ENCODE data around the gene SPRING1.
"Not testable (repeated sequence)": the region's sequence is repeated elsewhere in the genome, so short reads cannot be mapped to it uniquely, and the experiment has no call there.

SPRING1 gene

GRCh38 chr12:116771651-116772050 lies 33.8 kb upstream of the SPRING1 start:
- TF ChIP-seq Cebpa-rat (IDR thresholded peaks at IDR 0.05), result no peak
- Histone ChIP-seq H3K4me2 (no peak overlapping the region), H3K36me3 (peaks cover 0 to 10% (median 0%) of the 10 kb centered on the region in 11 experiments; a peak in 5 of 22 replicates), H4K20me1 (no peaks in the 10 kb centered on the region), H3K4me3 (no peak overlapping the region), H3K27ac (no peak overlapping the region), H3K9me3 (replicated peaks in 1 of 11) (peaks cover 0 to 11% (median 8%) of the 10 kb centered on the region in 11 experiments; a peak in 9 of 22 replicates), H3K4me1 (peaks cover 0 to 5% (median 0%) of the 10 kb centered on the region in 10 experiments; a peak in 1 of 20 replicates), H3K9ac (no peak overlapping the region), H3K27me3 (no peaks in the 10 kb centered on the region)

GRCh38 chr12:116766746-116767145 lies 28.9 kb upstream of the SPRING1 start:
- Histone ChIP-seq H3K9me3 (replicated peaks in 1 of 11) (no peaks in the 10 kb centered on the region), H3K9ac (no peak overlapping the region), H4K20me1 (no peaks in the 10 kb centered on the region), H3K27ac (no peak overlapping the region), H3K4me1 (peaks cover 0 to 3% (median 0%) of the 10 kb centered on the region in 10 experiments; a peak in 1 of 20 replicates), H3K27me3 (no peaks in the 10 kb centered on the region), H3K36me3 (0 out of 22 replicates have a peak, but pooled peaks cover 0 to 1% (median 0%) of the 10 kb centered on the region in 11 experiments), H3K4me2 (no peak overlapping the region), H3K4me3 (no peak overlapping the region)
- TF ChIP-seq Cebpa-rat (IDR thresholded peaks at IDR 0.05), result no peak

- H3K9ac ChIP-seq, result no peak overlapping the region
- no peaks in the 10 kb centered on the region for H3K9me3 ChIP-seq (replicated peaks in 1 of 11)
- H3K27ac ChIP-seq, result no peak overlapping the region
- no peak overlapping the region for H3K4me2 ChIP-seq
- peaks cover 0 to 6% (median 0%) of the 10 kb centered on the region in 11 experiments; a peak in 3 of 22 replicates for H3K36me3 ChIP-seq
- H4K20me1 ChIP-seq, result no peaks in the 10 kb centered on the region
- H3K4me3 ChIP-seq, result no peak overlapping the region
- no peak for TF ChIP-seq Cebpa-rat (IDR thresholded peaks at IDR 0.05)
- no peaks in the 10 kb centered on the region for H3K27me3 ChIP-seq
- H3K4me1 ChIP-seq, result no peaks in the 10 kb centered on the region
Measured at GRCh38 chr12:116766285-116766684, 28.4 kb upstream of the SPRING1 start.

GRCh38 chr12:116765271-116765670 lies 27.4 kb upstream of the SPRING1 start:
- H3K4me1 ChIP-seq, result no peaks in the 10 kb centered on the region
- no peak overlapping the region for H3K9ac ChIP-seq
- peaks cover 0 to 15% (median 7%) of the 10 kb centered on the region in 11 experiments; a peak in 7 of 22 replicates for H3K36me3 ChIP-seq
- H3K4me3 ChIP-seq, result no peak overlapping the region
- H3K27ac ChIP-seq, result no peak overlapping the region
- no peak overlapping the region for H3K4me2 ChIP-seq
- no peaks in the 10 kb centered on the region for H4K20me1 ChIP-seq
- 0 out of 22 replicates have a peak, but pooled peaks cover 0 to 1% (median 0%) of the 10 kb centered on the region in 11 experiments for H3K9me3 ChIP-seq (replicated peaks in 1 of 11)
- no peak for TF ChIP-seq Cebpa-rat (IDR thresholded peaks at IDR 0.05)
- H3K27me3 ChIP-seq, result no peaks in the 10 kb centered on the region

GRCh38 chr12:116761499-116761898 lies 23.6 kb upstream of the SPRING1 start:
- H3K27ac ChIP-seq, result no peak overlapping the region
- H4K20me1 ChIP-seq, result no peaks in the 10 kb centered on the region
- H3K36me3 ChIP-seq, result peaks cover 0 to 22% (median 10%) of the 10 kb centered on the region in 11 experiments; a peak in 7 of 22 replicates
- H3K9ac ChIP-seq, result no peak overlapping the region
- H3K27me3 ChIP-seq, result no peaks in the 10 kb centered on the region
- TF ChIP-seq Cebpa-rat (IDR thresholded peaks at IDR 0.05), result no peak
- no peak overlapping the region for H3K4me3 ChIP-seq
- H3K4me1 ChIP-seq, result no peaks in the 10 kb centered on the region
- H3K9me3 ChIP-seq (replicated peaks in 1 of 11), result peaks cover 0 to 7% (median 0%) of the 10 kb centered on the region in 11 experiments; a peak in 2 of 22 replicates
- no peak overlapping the region for H3K4me2 ChIP-seq

- Histone ChIP-seq H3K27ac (no peak overlapping the region), H3K27me3 (no peaks in the 10 kb centered on the region), H3K4me3 (no peak overlapping the region), H4K20me1 (no peaks in the 10 kb centered on the region), H3K4me2 (no peak overlapping the region), H3K9ac (no peak overlapping the region), H3K9me3 (replicated peaks in 1 of 11) (peaks cover 0 to 7% (median 0%) of the 10 kb centered on the region in 11 experiments; a peak in 2 of 22 replicates), H3K36me3 (peaks cover 0 to 22% (median 10%) of the 10 kb centered on the region in 11 experiments; a peak in 7 of 22 replicates), H3K4me1 (no peaks in the 10 kb centered on the region)
- no peak for TF ChIP-seq Cebpa-rat (IDR thresholded peaks at IDR 0.05)
Measured at GRCh38 chr12:116760622-116761020, 22.8 kb upstream of the SPRING1 start.

- no peaks in the 10 kb centered on the region for H4K20me1 ChIP-seq
- H3K4me1 ChIP-seq, result no peaks in the 10 kb centered on the region
- no peaks in the 10 kb centered on the region for H3K27me3 ChIP-seq
- no peak overlapping the region for H3K4me3 ChIP-seq
- TF ChIP-seq Cebpa-rat (IDR thresholded peaks at IDR 0.05), result no peak
- no peak overlapping the region for H3K27ac ChIP-seq
- H3K9me3 ChIP-seq (replicated peaks in 1 of 11), result peaks cover 0 to 7% (median 0%) of the 10 kb centered on the region in 11 experiments; a peak in 2 of 22 replicates
- H3K36me3 ChIP-seq, result peaks cover 0 to 22% (median 10%) of the 10 kb centered on the region in 11 experiments; a peak in 7 of 22 replicates
- H3K9ac ChIP-seq, result no peak overlapping the region
- no peak overlapping the region for H3K4me2 ChIP-seq
Measured at GRCh38 chr12:116759783-116760621, 22.1 kb upstream of the SPRING1 start.

- H3K27ac ChIP-seq; H3K9me3 ChIP-seq (replicated peaks in 1 of 11); H3K4me2 ChIP-seq; H3K4me1 ChIP-seq; H3K27me3 ChIP-seq; H4K20me1 ChIP-seq; H3K4me3 ChIP-seq; H3K9ac ChIP-seq: not testable (repeated sequence)
- H3K36me3 ChIP-seq, result peaks cover 0 to 11% (median under 1%) of the 10 kb centered on the region in 11 experiments; a peak in 8 of 22 replicates
Measured at GRCh38 chr12:116754783-116755182, 16.9 kb upstream of the SPRING1 start.

GRCh38 chr12:116754097-116754496 lies 16.2 kb upstream of the SPRING1 start:
- not testable (repeated sequence) for H3K9ac ChIP-seq; H3K27ac ChIP-seq; H4K20me1 ChIP-seq; H3K9me3 ChIP-seq (replicated peaks in 1 of 11); H3K4me2 ChIP-seq; H3K4me1 ChIP-seq; H3K36me3 ChIP-seq; H3K4me3 ChIP-seq; H3K27me3 ChIP-seq

All from BLaER1 treated with 17β-estradiol and CSF1 and Interleukin-3, amounts not matched to agents 10 nM and 100 nM (cell line).